Non-pigmented ciliary epithelial cell (primary cell): ENCODE data around the gene COL4A1.
A peak's percentile ranks its signal among the peaks of the same experiment; 100 is the strongest.

Experiments
- DNase-seq: peaks from one replicate; pipeline ENCODE4 v3.0.0-alpha.2; 2010; ENCODE audit warnings: low read depth

Gene COL4A1

GRCh38 chr13:110161112-110161882, 145.7 kb downstream of the COL4A1 start:
- DNase-seq, result no peak

- DNase-seq, result no peak
Measured at GRCh38 chr13:110158226-110158625, 148.7 kb downstream of the COL4A1 start.

- DNase-seq, result no peak
Measured at GRCh38 chr13:110157718-110158117, 149.2 kb downstream of the COL4A1 start.

- DNase-seq, result no peak
Measured at GRCh38 chr13:110156301-110157049, 150.5 kb downstream of the COL4A1 start.

- no peak for DNase-seq
Measured at GRCh38 chr13:110155072-110155471, 151.9 kb downstream of the COL4A1 start.

GRCh38 chr13:110154410-110154933, 152.5 kb downstream of the COL4A1 start:
- DNase-seq, result no peak

GRCh38 chr13:110152351-110152750, 154.6 kb downstream of the COL4A1 start:
- no peak for DNase-seq

- no peak for DNase-seq
Measured at GRCh38 chr13:110151462-110151861, 155.5 kb downstream of the COL4A1 start.

GRCh38 chr13:110150384-110151101, 156.4 kb downstream of the COL4A1 start:
- no peak for DNase-seq

- DNase-seq, result no peak
Measured at GRCh38 chr13:110149036-110149435, 157.9 kb downstream of the COL4A1 start.

GRCh38 chr13:110140099-110140498, 166.9 kb downstream of the COL4A1 start:
- DNase-seq, result no peak

- DNase-seq, result no peak
Measured at GRCh38 chr13:110138700-110139036, 168.3 kb downstream of the COL4A1 start.

GRCh38 chr13:110138010-110138699, 168.8 kb downstream of the COL4A1 start:
- peak; percentile 48 for DNase-seq

- no peak for DNase-seq
Measured at GRCh38 chr13:110137680-110138009, 169.3 kb downstream of the COL4A1 start.

GRCh38 chr13:110136660-110137585, 170.0 kb downstream of the COL4A1 start:
- DNase-seq, result no peak

- DNase-seq, result no peak
Measured at GRCh38 chr13:110135977-110136597, 170.9 kb downstream of the COL4A1 start.

- DNase-seq, result no peak
Measured at GRCh38 chr13:110134801-110135200, 172.2 kb downstream of the COL4A1 start.

GRCh38 chr13:110133425-110134235, 173.3 kb downstream of the COL4A1 start:
- no peak for DNase-seq

GRCh38 chr13:110132225-110132982, 174.6 kb downstream of the COL4A1 start:
- DNase-seq, result no peak
